Lung microvascular endothelial cell (primary cell): ENCODE measurements around the gene ARHGAP42. TPM values are rescaled to one million over a fixed set of nuclear protein-coding genes. Genes with fewer than 3 reads are reported as not detected.
"Not testable (repeated sequence)": the region's sequence is repeated elsewhere in the genome, so short reads cannot be mapped to it uniquely, and the experiment has no call there.

Source experiments
- DNase-seq, 2 donors: peaks; one replicate each; pipeline versions ENCODE4 v3.0.0 to v3.0.0-alpha.2; 2010; ENCODE audit warnings: low read depth in 2 of 2
- total RNA-seq: library from RNA; depleted of rRNA; stranded (reverse); fragments of >200 nt; gene quantifications from 2 replicates; pipeline ENCODE4 v1.2.1, GENCODE V29; 2014

ARHGAP42 gene
- total RNA-seq, 1 donor from 2014 or later, result 7.1 TPM

- DNase-seq, result no peak
Observed at GRCh38 chr11:100869328-100869727, 182.2 kb downstream of the ARHGAP42 start.

DNA sequence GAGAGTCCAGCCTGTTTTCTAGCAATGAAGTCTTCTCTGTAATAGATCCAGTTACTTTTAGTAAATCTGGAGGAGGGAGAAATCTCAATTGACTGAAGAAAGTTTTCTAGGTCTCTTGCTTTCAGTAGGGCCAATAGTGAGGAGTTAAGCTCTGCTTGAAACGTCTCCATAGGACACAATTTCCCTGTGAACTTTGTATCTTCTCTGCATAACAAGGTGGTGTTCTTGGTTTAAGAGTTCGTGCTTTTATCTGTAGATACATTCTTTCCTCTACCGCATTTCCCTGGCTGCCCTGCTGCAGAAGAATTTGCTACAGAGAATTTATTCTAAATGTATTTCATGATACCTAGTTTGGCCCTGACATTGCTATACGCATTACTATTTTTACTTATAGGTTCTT is 183.1 kb downstream of the ARHGAP42 start:
- no peak for DNase-seq

- peak in 1 of 2 donors; percentile 1 for DNase-seq
Observed at GRCh38 chr11:100872951-100873740, 186.1 kb downstream of the ARHGAP42 start.

GRCh38 chr11:100874203-100874602 is 187.1 kb downstream of the ARHGAP42 start:
- DNase-seq, result no peak

DNA sequence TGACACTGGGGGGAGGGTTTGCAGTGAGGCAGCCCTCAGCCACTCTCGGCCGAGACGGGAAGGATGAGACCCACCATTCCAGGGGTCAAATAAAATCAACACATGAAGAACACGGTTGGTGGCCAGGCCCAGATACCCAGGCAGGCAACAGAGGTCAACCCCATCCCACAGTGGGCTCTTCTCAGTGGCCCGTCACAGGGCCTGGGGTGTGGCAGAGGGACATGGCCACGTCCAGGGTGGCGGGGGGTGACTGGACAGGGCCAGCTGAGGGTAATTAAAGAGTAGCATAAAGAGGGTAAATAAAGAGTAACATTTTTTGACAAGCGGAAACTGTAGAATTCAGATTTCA is 188.4 kb downstream of the ARHGAP42 start:
- no peak for DNase-seq

- DNase-seq, result peak in 1 of 2 donors; percentile 80
Observed at GRCh38 chr11:100876815-100877520, 189.9 kb downstream of the ARHGAP42 start.

DNA sequence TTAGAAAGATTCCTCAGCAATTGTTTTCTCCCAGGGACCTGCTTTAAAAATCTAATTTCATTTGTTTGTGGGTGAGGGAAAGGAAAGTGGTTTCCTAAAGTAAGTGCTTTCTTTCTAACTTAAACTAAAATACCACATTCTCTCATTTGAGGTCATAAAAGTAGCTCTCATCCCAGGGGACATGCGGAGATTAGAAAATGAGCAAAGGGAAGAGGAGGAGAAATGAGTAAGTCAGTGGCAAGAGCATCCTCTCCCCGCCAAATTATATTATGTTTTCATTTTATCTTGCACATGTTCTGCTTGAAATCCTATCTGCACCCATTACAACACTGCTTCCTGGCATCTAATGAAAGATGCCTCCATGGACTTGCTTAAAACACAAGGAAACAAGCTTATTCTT is 191.4 kb downstream of the ARHGAP42 start:
- no peak for DNase-seq

- DNase-seq, result no peak
Observed at GRCh38 chr11:100882957-100883356, 195.9 kb downstream of the ARHGAP42 start.

DNA sequence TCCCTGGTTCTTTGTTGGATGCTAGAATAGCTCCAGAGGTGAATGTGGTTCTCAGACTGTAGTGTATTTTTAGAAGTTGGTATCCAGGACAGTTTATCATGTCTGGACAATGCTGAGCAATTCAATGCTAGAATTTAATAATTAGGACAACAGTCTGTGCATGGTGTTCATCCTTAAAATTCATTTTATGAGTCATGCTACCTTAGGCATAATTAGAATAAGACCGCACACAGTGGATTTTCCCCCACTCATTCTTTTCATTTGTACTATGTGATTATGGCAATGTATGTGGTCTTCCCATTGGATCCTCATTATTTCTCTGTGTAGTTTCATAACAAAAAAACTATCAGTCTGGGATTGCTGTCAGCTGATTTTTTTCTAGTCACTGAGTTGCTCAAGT is 196.7 kb downstream of the ARHGAP42 start:
- no peak for DNase-seq

- no peak for DNase-seq
Observed at GRCh38 chr11:100887659-100888058, 200.6 kb downstream of the ARHGAP42 start.

- DNase-seq, result no peak
Observed at GRCh38 chr11:100888836-100889235, 201.7 kb downstream of the ARHGAP42 start.

DNA sequence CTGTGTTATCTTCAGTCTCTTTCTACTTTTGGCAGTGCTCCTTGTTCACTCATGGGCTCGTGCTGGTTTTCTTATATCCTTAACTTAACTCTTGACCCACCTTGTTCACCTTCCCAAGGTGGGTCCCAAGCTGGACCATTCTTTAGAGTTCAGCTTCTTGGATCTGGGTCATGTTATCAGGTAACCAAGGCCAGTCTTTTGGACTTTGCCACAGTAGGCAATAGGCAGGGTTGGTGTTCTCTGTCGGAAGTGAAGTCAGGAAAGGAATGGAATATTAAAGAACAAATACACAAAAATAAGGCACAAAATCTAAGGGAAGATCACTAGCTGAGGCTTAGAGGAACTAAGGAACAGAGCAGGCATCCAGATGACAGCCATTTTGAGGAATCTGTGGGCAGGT is 202.7 kb downstream of the ARHGAP42 start:
- DNase-seq, result no peak

- DNase-seq, result peak in 1 of 2 donors; percentile 30
Observed at GRCh38 chr11:100890789-100891188, 203.7 kb downstream of the ARHGAP42 start.

- no peak for DNase-seq
Observed at GRCh38 chr11:100892886-100893285, 205.8 kb downstream of the ARHGAP42 start.

DNA sequence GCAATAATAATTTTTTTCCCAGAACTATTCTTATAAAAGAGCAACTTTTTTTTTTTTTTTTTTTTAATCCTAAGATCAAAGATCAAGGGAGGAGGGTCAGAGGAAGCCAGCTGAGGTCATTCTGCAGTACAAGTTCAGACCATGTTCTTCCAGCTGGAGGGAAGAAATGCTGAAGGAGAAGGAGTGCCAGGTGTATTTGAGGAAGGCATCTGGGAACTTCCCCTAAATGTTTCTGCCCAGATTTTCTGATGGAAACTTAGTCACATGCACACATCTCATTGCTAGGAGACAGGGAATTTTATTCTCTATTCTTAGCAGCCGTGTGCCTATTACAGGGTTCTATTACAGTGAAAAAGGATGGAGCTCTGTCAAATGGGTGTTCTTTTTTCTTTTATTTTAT is 208.4 kb downstream of the ARHGAP42 start:
- DNase-seq, result no peak

DNA sequence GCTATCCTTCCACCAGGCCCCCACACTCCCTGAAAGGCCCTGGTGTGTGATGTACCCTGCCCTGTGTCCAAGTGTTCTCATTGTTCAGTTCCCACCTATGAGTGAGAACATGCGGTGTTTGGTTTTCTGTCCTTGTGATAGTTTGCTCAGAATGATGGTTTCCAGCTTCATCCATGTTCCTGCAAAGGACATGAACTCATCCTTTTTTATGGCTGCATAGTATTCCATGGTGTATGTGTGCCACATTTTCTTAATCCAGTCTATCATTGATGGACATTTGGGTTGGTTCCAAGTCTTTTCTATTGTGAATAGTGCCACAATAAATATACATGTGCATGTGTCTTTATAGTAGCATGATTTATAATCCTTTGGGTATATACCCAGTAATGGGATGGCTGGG is 208.9 kb downstream of the ARHGAP42 start:
- not testable (repeated sequence) for DNase-seq

DNA sequence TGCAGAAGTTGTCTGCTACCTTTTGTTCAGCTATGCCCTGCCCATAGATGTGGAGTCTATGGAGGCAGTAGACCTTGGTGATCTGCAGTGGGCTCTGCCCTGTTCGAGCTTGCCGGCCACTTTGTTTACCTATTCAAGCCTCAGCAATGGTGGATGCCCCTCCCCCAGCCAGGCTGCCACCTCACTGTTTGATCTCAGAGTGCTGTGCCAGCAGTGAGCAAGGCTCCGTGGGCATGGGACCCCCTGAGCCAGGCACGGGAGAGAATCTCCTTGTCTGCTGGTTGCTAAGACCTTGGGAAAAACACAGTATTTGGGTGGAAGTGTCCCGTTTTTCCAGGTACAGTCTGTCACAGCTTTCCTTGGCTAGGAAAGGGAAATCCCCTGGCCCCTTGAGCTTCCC is 214.4 kb downstream of the ARHGAP42 start:
- DNase-seq, result not testable (repeated sequence)

DNA sequence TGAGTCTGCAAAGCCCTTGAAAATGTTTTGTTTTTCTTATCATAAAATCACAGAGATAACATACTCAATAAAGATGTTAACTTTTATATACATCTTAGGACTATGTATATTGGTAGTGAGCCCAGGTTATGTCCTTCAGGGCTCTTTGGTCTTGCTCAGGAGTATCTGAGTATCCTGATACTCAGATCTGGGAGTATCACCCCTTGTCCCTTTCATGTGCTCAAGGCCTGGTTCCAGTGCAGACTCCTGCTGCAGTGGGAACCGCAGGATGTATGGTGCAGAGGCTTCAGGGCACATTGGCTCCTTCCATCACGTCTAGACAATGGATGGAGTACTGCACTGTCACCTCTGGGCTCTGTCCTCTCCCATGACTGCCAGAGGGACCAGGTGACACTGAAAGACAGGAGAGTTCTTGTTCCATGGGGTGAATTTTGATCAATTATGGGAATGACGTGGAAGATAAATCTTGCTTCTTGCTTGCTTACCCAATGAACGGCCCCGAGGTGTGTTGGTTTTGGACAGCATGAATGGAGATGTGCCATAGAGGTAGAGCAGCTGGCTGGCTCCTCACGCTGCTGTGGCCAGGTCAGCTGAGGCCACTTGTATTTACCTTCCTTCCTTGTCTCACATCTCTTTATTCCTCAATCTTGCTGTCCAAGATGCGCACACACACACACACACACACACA is 215.5 kb downstream of the ARHGAP42 start:
- DNase-seq, result no peak

DNA sequence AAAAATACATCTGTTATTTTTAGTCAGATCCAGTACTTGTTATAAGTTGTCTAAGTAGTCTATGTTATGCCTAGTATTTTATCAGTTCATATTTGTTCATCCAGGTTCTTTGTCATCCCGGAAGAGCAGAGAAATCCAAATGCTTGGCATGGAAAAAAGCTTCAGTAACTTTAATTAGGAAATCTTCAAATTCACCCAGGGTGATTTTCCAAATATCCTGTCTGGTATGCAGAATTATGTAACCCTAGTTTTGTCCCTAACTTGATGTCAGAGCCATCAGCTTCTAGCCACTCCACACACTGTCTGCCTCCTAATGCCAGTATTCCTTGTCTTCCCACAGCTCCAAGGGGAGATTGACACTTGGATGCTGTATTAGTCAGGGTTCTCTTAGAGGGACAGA is 216.2 kb downstream of the ARHGAP42 start:
- no peak for DNase-seq

DNA sequence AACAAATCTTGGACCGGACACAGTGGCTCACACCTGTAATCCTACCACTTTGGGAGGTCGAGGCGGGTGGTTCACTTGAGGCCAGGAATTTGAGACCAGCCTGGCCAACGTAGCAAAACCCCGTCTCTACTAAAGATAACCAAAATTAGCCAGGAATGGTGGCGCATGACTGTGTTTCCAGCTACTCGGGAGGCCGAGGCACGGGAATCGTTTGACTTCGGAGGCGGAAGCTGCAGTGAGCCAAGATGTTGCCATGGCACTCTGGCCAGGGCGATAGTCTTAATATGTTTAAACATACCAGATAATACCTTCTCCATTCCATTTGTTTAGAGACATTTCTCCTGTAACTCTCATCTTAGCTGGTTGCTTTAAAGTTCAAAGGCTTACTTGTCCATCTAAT is 218.6 kb downstream of the ARHGAP42 start:
- DNase-seq, result no peak

DNA sequence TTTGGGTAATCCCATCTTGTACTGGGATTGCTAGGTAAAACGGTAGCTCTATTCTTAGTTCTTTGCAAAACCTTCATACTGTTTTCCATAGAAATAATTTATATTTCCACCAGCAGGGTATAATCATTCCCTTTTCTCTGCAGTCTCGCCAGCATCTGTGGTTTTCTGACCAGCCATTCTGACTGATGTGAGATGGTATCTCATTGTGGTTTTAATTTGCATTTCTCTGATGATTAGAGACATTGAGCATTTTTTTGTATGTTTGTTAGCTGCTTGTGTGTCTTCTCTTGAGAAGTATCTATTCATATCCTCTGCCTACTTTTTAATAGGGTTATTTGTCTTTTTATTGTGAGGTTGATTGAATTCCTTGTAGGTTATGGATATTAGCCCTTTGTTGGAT is 221.7 kb downstream of the ARHGAP42 start:
- DNase-seq, result no peak

DNA sequence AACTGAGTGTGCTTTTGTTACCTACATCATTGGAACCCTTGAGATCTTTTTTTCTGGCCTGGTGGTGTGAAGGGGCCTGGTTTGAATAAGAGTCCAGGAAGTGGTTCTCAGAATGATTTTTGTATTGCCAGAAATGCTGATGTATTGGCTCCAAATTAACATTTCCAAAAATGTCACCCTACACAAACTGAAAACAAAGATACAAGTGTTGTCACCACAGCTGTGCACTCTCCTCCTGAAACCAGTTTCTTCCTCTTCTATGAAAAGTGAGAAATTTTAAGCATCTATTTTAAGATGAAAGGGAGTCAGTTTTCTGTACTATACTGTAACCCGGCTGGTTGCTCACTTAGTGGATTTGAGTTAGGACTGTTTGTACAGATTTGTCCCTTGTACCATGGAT is 223.7 kb downstream of the ARHGAP42 start:
- no peak for DNase-seq
